Lower leg skin (tissue), 4 donors: ENCODE measurements around the gene ADARB2. TPM values are rescaled to one million over a fixed set of nuclear protein-coding genes. Genes with fewer than 3 reads are reported as not detected.

ENCODE experiments used
- DNase-seq, 2 donors: peaks; one replicate each; pipeline ENCODE4 v3.0.0-alpha.2; 2019; ENCODE audit warnings: low spot score in 2 of 2
- H3K4me3 ChIP-seq: fragments of 200-600 bp; sonication (generic); 2 replicates; pipeline ENCODE4 v1.5.1; 2017; ENCODE audit warnings: mild to moderate bottlenecking, low read depth; ENCODE audit not compliant: poor library complexity, severe bottlenecking
- CTCF ChIP-seq, 3 donors: fragments of 450-650 bp; IDR thresholded peaks; one replicate each; pipeline ENCODE4 v1.5.1; 2016; ENCODE audit warnings: antibody characterized with exemption in 3 of 3, mild to moderate bottlenecking in 3 of 3, moderate library complexity in 2 of 3
- POLR2A ChIP-seq, 2 donors: fragments of 450-650 bp; IDR thresholded peaks; one replicate each; pipeline ENCODE4 v1.6.1; 2016 to 2017; ENCODE audit warnings: antibody characterized with exemption in 2 of 2, mild to moderate bottlenecking in 1 of 2, moderate library complexity in 1 of 2
- WGBS, 2 donors: methylation state at CpG; one replicate each; pipeline ENCODE4 v1.1.5; 2018; 5-methylcytosine and 5-hydroxymethylcytosine counted together
- intact Hi-C: fragments of 100-400 bp; cut with DNase I; formaldehyde crosslinking; loops from one replicate; pipeline ENCODE4 v1.15.0; 2023; ENCODE audit warnings: low total_unique reads
- total RNA-seq, 4 donors: library from RNA; depleted of rRNA; stranded (reverse); fragments of >200 nt; gene quantifications; one replicate each; pipeline ENCODE4 v1.1.0, GENCODE V29; 2016

Gene ADARB2
- total RNA-seq, 4 donors from 2014 or later = 0.72 to 3.6 (median 1.8) TPM

- 68 to 77% methylated on average over 6 of the region's 6 CpGs for WGBS, 2 donors
- DNase-seq = peak in 1 of 2 donors; percentile 56
These were observed 83.1 kb downstream of the ADARB2 start for GRCh38 chr10:1654247-1654646.

GRCh38 chr10:1653321-1653720, 84.0 kb downstream of the ADARB2 start:
- WGBS, 2 donors = 58 to 80% methylated on average over 10 to 11 of the region's 11 CpGs
- intact Hi-C loops = no loop called here
- H3K4me3 ChIP-seq = no peak overlapping the region
- peak in 1 of 2 donors; percentile 9 for DNase-seq
- TF ChIP-seq POLR2A (IDR thresholded peaks at IDR 0.05) (no peak), CTCF (IDR thresholded peaks at IDR 0.05) (no peak)

More at GRCh38 chr10:1654247-1654646, 83.1 kb downstream of the ADARB2 start:
- intact Hi-C loops = no loop called here
- no peak overlapping the region for H3K4me3 ChIP-seq
- TF ChIP-seq POLR2A (IDR thresholded peaks at IDR 0.05) = no peak
- TF ChIP-seq CTCF (IDR thresholded peaks at IDR 0.05) = no peak

GRCh38 chr10:1652151-1652550, 85.2 kb downstream of the ADARB2 start:
- intact Hi-C loops = no loop called here
- TF ChIP-seq CTCF (IDR thresholded peaks at IDR 0.05) (no peak), POLR2A (IDR thresholded peaks at IDR 0.05) (no peak)
- peak in 1 of 2 donors; percentile 48 for DNase-seq
- no peak overlapping the region for H3K4me3 ChIP-seq
- WGBS, 2 donors = 67 to 70% methylated on average over 9 of the region's 9 CpGs

GRCh38 chr10:1651270-1651966, 85.9 kb downstream of the ADARB2 start:
- no peak overlapping the region for H3K4me3 ChIP-seq
- no peak for TF ChIP-seq CTCF (IDR thresholded peaks at IDR 0.05)
- TF ChIP-seq POLR2A (IDR thresholded peaks at IDR 0.05) = no peak
- intact Hi-C loops = no loop called here
- peak in 1 of 2 donors; percentile 76 for DNase-seq
- WGBS, 2 donors = 78 to 81% methylated on average over 16 to 20 of the region's 20 CpGs

GRCh38 chr10:1650542-1651269, 86.6 kb downstream of the ADARB2 start:
- WGBS, 2 donors = 76 to 77% methylated on average over 25 of the region's 25 CpGs

More at GRCh38 chr10:1650542-1651269, 86.6 kb downstream of the ADARB2 start:
- intact Hi-C loops = no loop called here
- TF ChIP-seq POLR2A (IDR thresholded peaks at IDR 0.05) (no peak), CTCF (IDR thresholded peaks at IDR 0.05) (no peak)
- no peak overlapping the region for H3K4me3 ChIP-seq
- DNase-seq = peak in 1 of 2 donors; percentile 68
